Hepatocyte (in vitro differentiated cells): ENCODE data around the gene GAS5.

Experiments used
- EZH2 ChIP-seq: fragments of 200-600 bp; sonication (generic); IDR thresholded peaks from 2 replicates; pipeline ENCODE4 v1.6.1; 2016; ENCODE audit warnings: antibody characterized with exemption, mild to moderate bottlenecking, borderline replicate concordance
- TF ChIP-seq, protein P1 (sequence below): fragments of 200-600 bp; sonication (generic); IDR thresholded peaks from 2 replicates; pipeline ENCODE4 v1.5.1; 2016; ENCODE audit warnings: antibody characterized with exemption, mild to moderate bottlenecking; ENCODE audit not compliant: poor library complexity

DNA sequence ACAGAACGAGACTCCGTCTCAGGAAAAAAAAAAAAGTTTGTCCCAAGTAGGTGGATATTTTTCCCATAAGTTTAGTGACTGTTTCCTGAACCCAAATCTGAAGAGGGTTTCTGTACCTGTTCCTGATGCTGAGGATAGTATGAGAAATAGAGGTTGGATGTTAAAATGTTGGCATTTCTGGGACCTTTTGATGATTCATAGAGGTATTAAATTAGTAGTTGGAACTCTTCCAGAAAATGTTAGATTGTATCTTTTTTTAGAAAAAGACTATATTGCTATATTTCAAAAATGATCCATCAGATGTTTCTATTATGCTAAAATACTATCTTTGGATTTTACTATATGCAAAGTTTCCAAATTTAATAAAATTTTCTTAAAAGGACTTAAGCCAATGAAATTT lies 40.2 kb downstream of the GAS5 start:
- TF ChIP-seq, protein P1, sequence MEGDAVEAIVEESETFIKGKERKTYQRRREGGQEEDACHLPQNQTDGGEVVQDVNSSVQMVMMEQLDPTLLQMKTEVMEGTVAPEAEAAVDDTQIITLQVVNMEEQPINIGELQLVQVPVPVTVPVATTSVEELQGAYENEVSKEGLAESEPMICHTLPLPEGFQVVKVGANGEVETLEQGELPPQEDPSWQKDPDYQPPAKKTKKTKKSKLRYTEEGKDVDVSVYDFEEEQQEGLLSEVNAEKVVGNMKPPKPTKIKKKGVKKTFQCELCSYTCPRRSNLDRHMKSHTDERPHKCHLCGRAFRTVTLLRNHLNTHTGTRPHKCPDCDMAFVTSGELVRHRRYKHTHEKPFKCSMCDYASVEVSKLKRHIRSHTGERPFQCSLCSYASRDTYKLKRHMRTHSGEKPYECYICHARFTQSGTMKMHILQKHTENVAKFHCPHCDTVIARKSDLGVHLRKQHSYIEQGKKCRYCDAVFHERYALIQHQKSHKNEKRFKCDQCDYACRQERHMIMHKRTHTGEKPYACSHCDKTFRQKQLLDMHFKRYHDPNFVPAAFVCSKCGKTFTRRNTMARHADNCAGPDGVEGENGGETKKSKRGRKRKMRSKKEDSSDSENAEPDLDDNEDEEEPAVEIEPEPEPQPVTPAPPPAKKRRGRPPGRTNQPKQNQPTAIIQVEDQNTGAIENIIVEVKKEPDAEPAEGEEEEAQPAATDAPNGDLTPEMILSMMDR = no peak
- TF ChIP-seq EZH2 = no peak
